ENCODE results near the gene EIF2AK2.

The EIF2AK2 gene

GRCh38 chr2:37068686-37069085, 88.1 kb downstream of the EIF2AK2 start:
- 93% methylated on average over 5 of the region's 6 CpGs for WGBS
- Histone ChIP-seq H3K4me3 (ENCODE audit: low read length) (no peak overlapping the region), H3K9ac (ENCODE audit: low read depth, low read length) (no peak overlapping the region), H3K27ac (ENCODE audit: low read depth, low read length) (no peak overlapping the region; the same call in 1 of the 2 replicates), H3K27me3 (ENCODE audit: insufficient read depth, low read length) (no peaks in the 10 kb centered on the region), H3K9me3 (ENCODE audit: insufficient read depth, low read depth, low read length) (no peaks in the 10 kb centered on the region), H3K4me1 (ENCODE audit: insufficient read depth, low read length) (no peaks in the 10 kb centered on the region), H3K36me3 (ENCODE audit: insufficient read depth, low read length) (peaks cover 65% of the 10 kb centered on the region)

- no peaks in the 10 kb centered on the region for H3K4me1 ChIP-seq (ENCODE audit: insufficient read depth, low read length)
- no peak overlapping the region for H3K9ac ChIP-seq (ENCODE audit: low read depth, low read length)
- 95% methylated on average over 4 of the region's 5 CpGs for WGBS
- no peaks in the 10 kb centered on the region for H3K27me3 ChIP-seq (ENCODE audit: insufficient read depth, low read length)
- H3K36me3 ChIP-seq (ENCODE audit: insufficient read depth, low read length) = peaks cover 72% of the 10 kb centered on the region
- H3K4me3 ChIP-seq (ENCODE audit: low read length) = no peak overlapping the region
- H3K9me3 ChIP-seq (ENCODE audit: insufficient read depth, low read depth, low read length) = no peaks in the 10 kb centered on the region
- H3K27ac ChIP-seq (ENCODE audit: low read depth, low read length) = no peak overlapping the region
These were observed 95.0 kb downstream of the EIF2AK2 start for GRCh38 chr2:37061776-37062175.

- Histone ChIP-seq H3K4me3 (ENCODE audit: low read length) (no peak overlapping the region), H3K9me3 (ENCODE audit: insufficient read depth, low read depth, low read length) (no peaks in the 10 kb centered on the region), H3K9ac (ENCODE audit: low read depth, low read length) (no peak overlapping the region), H3K27ac (ENCODE audit: low read depth, low read length) (no peak overlapping the region), H3K4me1 (ENCODE audit: insufficient read depth, low read length) (no peaks in the 10 kb centered on the region), H3K36me3 (ENCODE audit: insufficient read depth, low read length) (peaks cover 78% of the 10 kb centered on the region), H3K27me3 (ENCODE audit: insufficient read depth, low read length) (no peaks in the 10 kb centered on the region)
These were observed 95.6 kb downstream of the EIF2AK2 start for GRCh38 chr2:37061013-37061711.

GRCh38 chr2:37060446-37060845, 96.3 kb downstream of the EIF2AK2 start:
- no peaks in the 10 kb centered on the region for H3K4me1 ChIP-seq (ENCODE audit: insufficient read depth, low read length)
- no peak overlapping the region for H3K27ac ChIP-seq (ENCODE audit: low read depth, low read length)
- H3K4me3 ChIP-seq (ENCODE audit: low read length) = no peak overlapping the region
- no peaks in the 10 kb centered on the region for H3K9me3 ChIP-seq (ENCODE audit: insufficient read depth, low read depth, low read length)
- H3K27me3 ChIP-seq (ENCODE audit: insufficient read depth, low read length) = no peaks in the 10 kb centered on the region
- 94% methylated on average over 7 of the region's 7 CpGs for WGBS
- H3K9ac ChIP-seq (ENCODE audit: low read depth, low read length) = no peak overlapping the region
- H3K36me3 ChIP-seq (ENCODE audit: insufficient read depth, low read length) = peaks cover 79% of the 10 kb centered on the region

- no peaks in the 10 kb centered on the region for H3K4me1 ChIP-seq (ENCODE audit: insufficient read depth, low read length)
- peaks cover 76% of the 10 kb centered on the region for H3K36me3 ChIP-seq (ENCODE audit: insufficient read depth, low read length)
- no peak overlapping the region for H3K9ac ChIP-seq (ENCODE audit: low read depth, low read length)
- WGBS = 98% methylated on average over 3 of the region's 3 CpGs
- no peaks in the 10 kb centered on the region for H3K27me3 ChIP-seq (ENCODE audit: insufficient read depth, low read length)
- no peaks in the 10 kb centered on the region for H3K9me3 ChIP-seq (ENCODE audit: insufficient read depth, low read depth, low read length)
- H3K4me3 ChIP-seq (ENCODE audit: low read length) = no peak overlapping the region
- no peak overlapping the region for H3K27ac ChIP-seq (ENCODE audit: low read depth, low read length)
These were observed 96.9 kb downstream of the EIF2AK2 start for GRCh38 chr2:37059841-37060240.

GRCh38 chr2:37052600-37053332, 104.0 kb downstream of the EIF2AK2 start:
- WGBS = 96% methylated on average over 5 of the region's 5 CpGs

More at GRCh38 chr2:37052600-37053332, 104.0 kb downstream of the EIF2AK2 start:
- H3K9ac ChIP-seq (ENCODE audit: low read depth, low read length) = no peak overlapping the region
- H3K27me3 ChIP-seq (ENCODE audit: insufficient read depth, low read length) = no peaks in the 10 kb centered on the region
- H3K9me3 ChIP-seq (ENCODE audit: insufficient read depth, low read depth, low read length) = no peaks in the 10 kb centered on the region
- H3K27ac ChIP-seq (ENCODE audit: low read depth, low read length) = no peak overlapping the region
- peaks cover 68% of the 10 kb centered on the region for H3K36me3 ChIP-seq (ENCODE audit: insufficient read depth, low read length)
- no peak overlapping the region for H3K4me3 ChIP-seq (ENCODE audit: low read length)
- no peaks in the 10 kb centered on the region for H3K4me1 ChIP-seq (ENCODE audit: insufficient read depth, low read length)

All from HUES64 (cell line).